ENCODE results near the gene TARBP2. TPM values are rescaled to one million over a fixed set of nuclear protein-coding genes. Genes with fewer than 3 reads are reported as not detected.

TARBP2 gene
- total RNA-seq = 10 to 100 TPM; 36.6 to 66.9 TPM

GRCh38 chr12:53500776-53501614, at the start of gene TARBP2:
TARBP2 (plus strand) TSS chr12:53501283; CDS start chr12:53501409, 126 bp downstream.
- no peaks in the 10 kb centered on the region for H3K36me3 ChIP-seq (replicated peaks in 1 of 2; ENCODE audit: insufficient read depth in 1 of 2, low read depth in 2 of 2)
- no peaks in the 10 kb centered on the region for H3K9me3 ChIP-seq
- no peaks in the 10 kb centered on the region for H3K27me3 ChIP-seq
- peak within 1 kb of the TSS; percentile 93 to 99 (median 96) for H3K27ac ChIP-seq
- peaks cover 43% of the 10 kb centered on the region for H3K4me1 ChIP-seq
- peak within 1 kb of the TSS; percentile 53 to 60 for H3K4me3 ChIP-seq
- 0 to 1% methylated on average over 37 to 74 of the region's 74 CpGs for WGBS, 2 donors
- DNase-seq (peak; percentile 98 to 99 (median 98)), ATAC-seq (peak; percentile 91)
- intact Hi-C loops (cut with DNase I) = loop anchor here (10.0 kb wide), 1 partner anchor 146 kb away; no protein-coding TSS in a partner anchor
- TF ChIP-seq POLR2A (IDR thresholded peaks at IDR 0.05) (peak; percentile 43 to 61 (median 56)), CTCF (IDR thresholded peaks at IDR 0.05) (peak in 4 of 7 experiments; percentile 9 to 26 (median 13))

- peak; percentile 75 to 99 (median 97) for TF ChIP-seq CTCF (IDR thresholded peaks at IDR 0.05)
- TF ChIP-seq POLR2A (IDR thresholded peaks at IDR 0.05) = peak; percentile 37 to 85 (median 84)
- H3K36me3 ChIP-seq (replicated peaks in 1 of 2; ENCODE audit: insufficient read depth in 1 of 2, low read depth in 2 of 2) = peaks cover 5 to 22% of the 10 kb centered on the region in 2 donors
- peak within 1 kb of the TSS; percentile 66 to 98 (median 95) for H3K27ac ChIP-seq
- peak within 1 kb of the TSS; percentile 64 to 88 for H3K4me3 ChIP-seq
- H3K4me1 ChIP-seq = peaks cover 19% of the 10 kb centered on the region
- DNase-seq = peak; percentile 98 to 99 (median 98)
- intact Hi-C loops (cut with DNase I) = no loop called here
- peak; percentile 97 for ATAC-seq
- H3K27me3 ChIP-seq = no peaks in the 10 kb centered on the region
- WGBS, 2 donors = 0% methylated on average over 10 to 28 of the region's 32 CpGs
- no peaks in the 10 kb centered on the region for H3K9me3 ChIP-seq
Observed at GRCh38 chr12:53451661-53452158, 49.4 kb upstream of the TARBP2 start, which contains the start of gene PCBP2. PCBP2 (plus strand) TSS chr12:53452102; CDS start chr12:53454801, 2,699 bp downstream.

GRCh38 chr12:53452159-53453077, 48.7 kb upstream of the TARBP2 start:
- no peaks in the 10 kb centered on the region for H3K27me3 ChIP-seq
- peaks cover 19% of the 10 kb centered on the region for H3K4me1 ChIP-seq
- ATAC-seq (peak; percentile 68), DNase-seq (peak; percentile 87 to 93 (median 89))
- H3K36me3 ChIP-seq (replicated peaks in 1 of 2; ENCODE audit: insufficient read depth in 1 of 2, low read depth in 2 of 2) = peaks cover 10 to 28% of the 10 kb centered on the region in 2 donors
- H3K27ac ChIP-seq = peak overlapping the region; percentile 66 to 98 (median 95)
- WGBS, 2 donors = 0% methylated on average over 12 to 47 of the region's 82 CpGs
- no peaks in the 10 kb centered on the region for H3K9me3 ChIP-seq
- intact Hi-C loops (cut with DNase I) = no loop called here
- TF ChIP-seq CTCF (IDR thresholded peaks at IDR 0.05) (peak in 1 of 7 experiments; percentile 18), POLR2A (IDR thresholded peaks at IDR 0.05) (no peak)
- peak overlapping the region; percentile 64 to 88 for H3K4me3 ChIP-seq

GRCh38 chr12:53453953-53454640, 47.0 kb upstream of the TARBP2 start:
- peaks cover 19% of the 10 kb centered on the region for H3K4me1 ChIP-seq
- WGBS, 2 donors = 14 to 16% methylated on average over 6 of the region's 6 CpGs
- ATAC-seq = no peak

More at GRCh38 chr12:53453953-53454640, 47.0 kb upstream of the TARBP2 start:
- H3K27ac ChIP-seq = no peak overlapping the region
- H3K36me3 ChIP-seq (replicated peaks in 1 of 2; ENCODE audit: insufficient read depth in 1 of 2, low read depth in 2 of 2) = peaks cover 17 to 42% of the 10 kb centered on the region in 2 donors
- DNase-seq = no peak
- no peaks in the 10 kb centered on the region for H3K27me3 ChIP-seq
- H3K9me3 ChIP-seq = no peaks in the 10 kb centered on the region
- no peak overlapping the region for H3K4me3 ChIP-seq
- intact Hi-C loops (cut with DNase I) = no loop called here
- TF ChIP-seq CTCF (IDR thresholded peaks at IDR 0.05) = no peak
- TF ChIP-seq POLR2A (IDR thresholded peaks at IDR 0.05) = no peak

Measured in body of pancreas (tissue), 4 donors.